ENCODE measurements around the gene SEPTIN11. TPM values are rescaled to one million over a fixed set of nuclear protein-coding genes. Genes with fewer than 3 reads are reported as not detected.

SEPTIN11 gene
- polyA plus RNA-seq, 1 donor from 2014 or later, result 61.3 TPM

GRCh38 chr4:76931576-76932276 lies 17.8 kb upstream of the SEPTIN11 start:
- H3K36me3 ChIP-seq (ENCODE audit: insufficient read depth, low read length), result no peaks in the 10 kb centered on the region
- H3K9me3 ChIP-seq (ENCODE audit: low read length), result peaks cover 3% of the 10 kb centered on the region
- H3K4me3 ChIP-seq (ENCODE audit: low read length), result no peak overlapping the region
- H3K27me3 ChIP-seq (ENCODE audit: insufficient read depth, low read depth, low read length), result no peaks in the 10 kb centered on the region
- H2AFZ ChIP-seq (ENCODE audit: low read depth, low read length), result no peak overlapping the region
- H3K79me2 ChIP-seq (replicated peaks; ENCODE audit: insufficient read depth, low read length), result no peaks in the 10 kb centered on the region
- H3K9me2 ChIP-seq (ENCODE audit: insufficient read depth, low read length), result no peaks in the 10 kb centered on the region
- H3K27ac ChIP-seq (ENCODE audit: low read length), result no peak overlapping the region
- TF ChIP-seq MXI1 (conservative IDR thresholded peaks at IDR 0.05; ENCODE audit: poor library complexity, severe bottlenecking) (no peak), POLR2AphosphoS5 (IDR thresholded peaks at IDR 0.05) (no peak), TAF1 (IDR thresholded peaks at IDR 0.05; ENCODE audit: low read depth) (no peak), EZH2 (IDR thresholded peaks at IDR 0.05; ENCODE audit: borderline replicate concordance, insufficient read depth, low read length, poor library complexity, severe bottlenecking) (no peak), RAD21 (conservative IDR thresholded peaks at IDR 0.05) (no peak), EP300 (conservative IDR thresholded peaks at IDR 0.05; ENCODE audit: poor library complexity, severe bottlenecking) (no peak), SMC3 (conservative IDR thresholded peaks at IDR 0.05; ENCODE audit: poor library complexity) (no peak)
- TF ChIP-seq, protein P1, sequence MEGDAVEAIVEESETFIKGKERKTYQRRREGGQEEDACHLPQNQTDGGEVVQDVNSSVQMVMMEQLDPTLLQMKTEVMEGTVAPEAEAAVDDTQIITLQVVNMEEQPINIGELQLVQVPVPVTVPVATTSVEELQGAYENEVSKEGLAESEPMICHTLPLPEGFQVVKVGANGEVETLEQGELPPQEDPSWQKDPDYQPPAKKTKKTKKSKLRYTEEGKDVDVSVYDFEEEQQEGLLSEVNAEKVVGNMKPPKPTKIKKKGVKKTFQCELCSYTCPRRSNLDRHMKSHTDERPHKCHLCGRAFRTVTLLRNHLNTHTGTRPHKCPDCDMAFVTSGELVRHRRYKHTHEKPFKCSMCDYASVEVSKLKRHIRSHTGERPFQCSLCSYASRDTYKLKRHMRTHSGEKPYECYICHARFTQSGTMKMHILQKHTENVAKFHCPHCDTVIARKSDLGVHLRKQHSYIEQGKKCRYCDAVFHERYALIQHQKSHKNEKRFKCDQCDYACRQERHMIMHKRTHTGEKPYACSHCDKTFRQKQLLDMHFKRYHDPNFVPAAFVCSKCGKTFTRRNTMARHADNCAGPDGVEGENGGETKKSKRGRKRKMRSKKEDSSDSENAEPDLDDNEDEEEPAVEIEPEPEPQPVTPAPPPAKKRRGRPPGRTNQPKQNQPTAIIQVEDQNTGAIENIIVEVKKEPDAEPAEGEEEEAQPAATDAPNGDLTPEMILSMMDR (IDR thresholded peaks at IDR 0.05; ENCODE audit: poor library complexity, severe bottlenecking), result no peak
- TF ChIP-seq, protein P2, sequence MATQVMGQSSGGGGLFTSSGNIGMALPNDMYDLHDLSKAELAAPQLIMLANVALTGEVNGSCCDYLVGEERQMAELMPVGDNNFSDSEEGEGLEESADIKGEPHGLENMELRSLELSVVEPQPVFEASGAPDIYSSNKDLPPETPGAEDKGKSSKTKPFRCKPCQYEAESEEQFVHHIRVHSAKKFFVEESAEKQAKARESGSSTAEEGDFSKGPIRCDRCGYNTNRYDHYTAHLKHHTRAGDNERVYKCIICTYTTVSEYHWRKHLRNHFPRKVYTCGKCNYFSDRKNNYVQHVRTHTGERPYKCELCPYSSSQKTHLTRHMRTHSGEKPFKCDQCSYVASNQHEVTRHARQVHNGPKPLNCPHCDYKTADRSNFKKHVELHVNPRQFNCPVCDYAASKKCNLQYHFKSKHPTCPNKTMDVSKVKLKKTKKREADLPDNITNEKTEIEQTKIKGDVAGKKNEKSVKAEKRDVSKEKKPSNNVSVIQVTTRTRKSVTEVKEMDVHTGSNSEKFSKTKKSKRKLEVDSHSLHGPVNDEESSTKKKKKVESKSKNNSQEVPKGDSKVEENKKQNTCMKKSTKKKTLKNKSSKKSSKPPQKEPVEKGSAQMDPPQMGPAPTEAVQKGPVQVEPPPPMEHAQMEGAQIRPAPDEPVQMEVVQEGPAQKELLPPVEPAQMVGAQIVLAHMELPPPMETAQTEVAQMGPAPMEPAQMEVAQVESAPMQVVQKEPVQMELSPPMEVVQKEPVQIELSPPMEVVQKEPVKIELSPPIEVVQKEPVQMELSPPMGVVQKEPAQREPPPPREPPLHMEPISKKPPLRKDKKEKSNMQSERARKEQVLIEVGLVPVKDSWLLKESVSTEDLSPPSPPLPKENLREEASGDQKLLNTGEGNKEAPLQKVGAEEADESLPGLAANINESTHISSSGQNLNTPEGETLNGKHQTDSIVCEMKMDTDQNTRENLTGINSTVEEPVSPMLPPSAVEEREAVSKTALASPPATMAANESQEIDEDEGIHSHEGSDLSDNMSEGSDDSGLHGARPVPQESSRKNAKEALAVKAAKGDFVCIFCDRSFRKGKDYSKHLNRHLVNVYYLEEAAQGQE (IDR thresholded peaks at IDR 0.05; ENCODE audit: borderline replicate concordance), result no peak
- H4K20me1 ChIP-seq (ENCODE audit: insufficient read depth), result no peaks in the 10 kb centered on the region
- no peak overlapping the region for H3K4me2 ChIP-seq (ENCODE audit: low read length)
- no peaks in the 10 kb centered on the region for H3F3A ChIP-seq (ENCODE audit: insufficient read depth, low read length, poor library complexity, severe bottlenecking)
- H3K9ac ChIP-seq (ENCODE audit: low read length), result no peak overlapping the region

- Histone ChIP-seq H3F3A (ENCODE audit: insufficient read depth, low read length, poor library complexity, severe bottlenecking) (no peaks in the 10 kb centered on the region), H3K36me3 (ENCODE audit: insufficient read depth, low read length) (no peaks in the 10 kb centered on the region), H3K79me2 (replicated peaks; ENCODE audit: insufficient read depth, low read length) (no peaks in the 10 kb centered on the region), H3K4me3 (ENCODE audit: low read length) (no peak overlapping the region), H3K4me2 (ENCODE audit: low read length) (no peak overlapping the region), H3K27me3 (ENCODE audit: insufficient read depth, low read depth, low read length) (no peaks in the 10 kb centered on the region), H2AFZ (ENCODE audit: low read depth, low read length) (no peak overlapping the region), H3K9me2 (ENCODE audit: insufficient read depth, low read length) (no peaks in the 10 kb centered on the region), H4K20me1 (ENCODE audit: insufficient read depth) (no peaks in the 10 kb centered on the region), H3K27ac (ENCODE audit: low read length) (no peak overlapping the region), H3K9ac (ENCODE audit: low read length) (no peak overlapping the region), H3K9me3 (ENCODE audit: low read length) (peaks cover 3% of the 10 kb centered on the region)
- TF ChIP-seq, protein P1 (IDR thresholded peaks at IDR 0.05; ENCODE audit: poor library complexity, severe bottlenecking), result no peak
- TF ChIP-seq, protein P2 (IDR thresholded peaks at IDR 0.05; ENCODE audit: borderline replicate concordance), result no peak
- TF ChIP-seq EP300 (conservative IDR thresholded peaks at IDR 0.05; ENCODE audit: poor library complexity, severe bottlenecking) (no peak), TAF1 (IDR thresholded peaks at IDR 0.05; ENCODE audit: low read depth) (no peak), SMC3 (conservative IDR thresholded peaks at IDR 0.05; ENCODE audit: poor library complexity) (no peak), POLR2AphosphoS5 (IDR thresholded peaks at IDR 0.05) (no peak), RAD21 (conservative IDR thresholded peaks at IDR 0.05) (no peak), EZH2 (IDR thresholded peaks at IDR 0.05; ENCODE audit: borderline replicate concordance, insufficient read depth, low read length, poor library complexity, severe bottlenecking) (no peak), MXI1 (conservative IDR thresholded peaks at IDR 0.05; ENCODE audit: poor library complexity, severe bottlenecking) (no peak)
Measured at GRCh38 chr4:76939184-76939583, 10.4 kb upstream of the SEPTIN11 start.
